HG02678 (cell line): ENCODE results near the gene MCRIP2.

Source experiments
- ATAC-seq: cut with Tn5 transposase; IDR thresholded peaks from one replicate; pipeline ENCODE4 v1.9.1; 2021; ENCODE audit warnings: mild to moderate bottlenecking, moderate library complexity; ENCODE audit not compliant: unreplicated experiment

MCRIP2 gene

DNA sequence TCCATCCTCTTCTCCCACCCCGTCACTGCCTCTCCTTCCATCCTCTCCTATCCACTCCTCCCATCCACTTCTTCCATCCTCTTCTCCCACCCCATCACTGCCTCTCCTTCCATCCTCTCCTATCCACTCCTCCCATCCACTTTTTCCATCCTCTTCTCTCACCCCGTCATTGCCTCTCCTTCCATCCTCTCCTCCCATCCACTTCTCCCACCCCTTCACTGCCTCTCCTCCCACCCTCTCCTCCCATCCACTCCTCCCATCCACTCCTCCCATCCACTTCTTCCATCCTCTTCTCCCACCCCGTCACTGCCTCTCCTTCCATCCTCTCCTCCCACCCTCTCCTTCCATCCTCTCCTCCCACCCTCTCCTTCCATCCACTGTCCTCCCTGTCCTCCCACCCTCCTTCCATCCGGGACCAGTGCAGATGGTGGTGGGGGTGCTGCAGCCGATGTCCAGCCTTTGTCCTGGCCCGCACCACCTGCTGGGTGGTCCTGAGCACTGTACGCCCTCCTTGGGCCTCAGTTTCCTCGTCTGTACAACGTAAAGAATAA is 9.7 kb upstream of the MCRIP2 start:
- no peak for ATAC-seq

DNA sequence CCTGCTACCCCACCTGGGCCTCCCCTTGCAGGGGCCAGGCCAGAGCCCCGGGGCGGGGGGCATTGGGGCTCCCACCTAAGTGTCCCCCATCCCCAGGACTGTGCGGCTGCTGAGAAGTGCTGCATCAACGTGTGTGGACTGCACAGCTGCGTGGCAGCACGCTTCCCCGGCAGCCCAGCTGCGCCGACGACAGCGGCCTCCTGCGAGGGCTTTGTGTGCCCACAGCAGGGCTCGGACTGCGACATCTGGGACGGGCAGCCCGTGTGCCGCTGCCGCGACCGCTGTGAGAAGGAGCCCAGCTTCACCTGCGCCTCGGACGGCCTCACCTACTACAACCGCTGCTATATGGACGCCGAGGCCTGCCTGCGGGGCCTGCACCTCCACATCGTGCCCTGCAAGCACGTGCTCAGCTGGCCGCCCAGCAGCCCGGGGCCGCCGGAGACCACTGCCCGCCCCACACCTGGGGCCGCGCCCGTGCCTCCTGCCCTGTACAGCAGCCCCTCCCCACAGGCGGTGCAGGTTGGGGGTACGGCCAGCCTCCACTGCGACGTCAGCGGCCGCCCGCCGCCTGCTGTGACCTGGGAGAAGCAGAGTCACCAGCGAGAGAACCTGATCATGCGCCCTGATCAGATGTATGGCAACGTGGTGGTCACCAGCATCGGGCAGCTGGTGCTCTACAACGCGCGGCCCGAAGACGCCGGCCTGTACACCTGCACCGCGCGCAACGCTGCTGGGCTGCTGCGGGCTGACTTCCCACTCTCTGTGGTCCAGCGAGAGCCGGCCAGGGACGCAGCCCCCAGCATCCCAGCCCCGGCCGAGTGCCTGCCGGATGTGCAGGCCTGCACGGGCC is 8.9 kb upstream of the MCRIP2 start:
- ATAC-seq, result no peak

DNA sequence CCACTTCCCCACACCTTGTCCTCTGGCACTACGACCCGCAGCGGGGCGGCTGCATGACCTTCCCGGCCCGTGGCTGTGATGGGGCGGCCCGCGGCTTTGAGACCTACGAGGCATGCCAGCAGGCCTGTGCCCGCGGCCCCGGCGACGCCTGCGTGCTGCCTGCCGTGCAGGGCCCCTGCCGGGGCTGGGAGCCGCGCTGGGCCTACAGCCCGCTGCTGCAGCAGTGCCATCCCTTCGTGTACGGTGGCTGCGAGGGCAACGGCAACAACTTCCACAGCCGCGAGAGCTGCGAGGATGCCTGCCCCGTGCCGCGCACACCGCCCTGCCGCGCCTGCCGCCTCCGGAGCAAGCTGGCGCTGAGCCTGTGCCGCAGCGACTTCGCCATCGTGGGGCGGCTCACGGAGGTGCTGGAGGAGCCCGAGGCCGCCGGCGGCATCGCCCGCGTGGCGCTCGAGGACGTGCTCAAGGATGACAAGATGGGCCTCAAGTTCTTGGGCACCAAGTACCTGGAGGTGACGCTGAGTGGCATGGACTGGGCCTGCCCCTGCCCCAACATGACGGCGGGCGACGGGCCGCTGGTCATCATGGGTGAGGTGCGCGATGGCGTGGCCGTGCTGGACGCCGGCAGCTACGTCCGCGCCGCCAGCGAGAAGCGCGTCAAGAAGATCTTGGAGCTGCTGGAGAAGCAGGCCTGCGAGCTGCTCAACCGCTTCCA is 8.1 kb upstream of the MCRIP2 start:
- ATAC-seq, result no peak

DNA sequence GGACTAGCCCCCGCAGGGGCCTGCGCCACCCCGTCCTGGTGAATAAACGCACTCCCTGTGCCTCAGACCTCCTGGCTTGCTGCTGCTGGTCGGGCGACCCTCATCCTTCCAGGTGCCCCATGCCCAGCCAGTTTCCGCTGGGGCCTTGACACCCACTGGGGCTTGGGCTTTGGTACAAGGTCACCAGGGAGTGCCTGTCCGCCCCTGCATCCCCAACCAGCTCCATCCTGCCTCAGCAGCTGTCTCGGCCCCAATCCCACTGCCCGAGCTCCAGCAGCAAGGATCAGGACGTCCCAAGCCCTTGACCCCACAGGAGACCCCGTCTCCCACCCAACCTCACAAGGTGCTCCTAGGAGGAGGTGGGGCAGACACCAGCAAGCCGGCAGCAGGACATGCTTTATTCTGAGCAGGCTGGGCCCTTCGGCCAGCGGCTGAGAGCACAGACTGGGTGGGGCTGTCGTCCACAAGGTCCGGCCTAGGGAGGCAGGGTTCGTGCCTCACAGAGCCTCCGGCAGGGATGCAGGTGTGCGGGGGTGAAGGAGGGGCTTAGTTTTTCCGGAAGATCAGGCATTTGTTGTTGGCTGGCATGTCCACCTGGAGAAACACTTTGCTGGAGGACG is 7.5 kb upstream of the MCRIP2 start:
- no peak for ATAC-seq

DNA sequence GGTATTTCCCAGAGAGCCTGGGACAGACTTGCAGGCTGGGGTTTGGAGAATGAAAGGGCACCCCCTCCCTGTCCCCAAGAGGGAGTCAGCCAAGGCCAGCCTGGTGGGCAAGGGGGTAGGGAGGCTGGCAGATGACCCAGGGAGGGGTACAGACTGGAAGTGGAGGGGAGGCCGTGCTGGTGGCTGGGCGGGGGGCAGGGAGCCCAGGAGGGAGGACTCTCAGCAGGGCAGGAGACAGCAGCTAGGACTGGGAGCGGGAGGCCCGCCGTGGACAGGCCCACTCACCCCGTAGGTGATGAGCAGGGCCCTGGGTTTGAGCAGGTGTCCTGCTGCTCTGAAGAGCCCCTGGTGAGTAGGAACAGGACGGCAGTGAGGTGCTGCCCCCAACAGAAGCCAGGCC is 6.6 kb upstream of the MCRIP2 start:
- ATAC-seq, result no peak

DNA sequence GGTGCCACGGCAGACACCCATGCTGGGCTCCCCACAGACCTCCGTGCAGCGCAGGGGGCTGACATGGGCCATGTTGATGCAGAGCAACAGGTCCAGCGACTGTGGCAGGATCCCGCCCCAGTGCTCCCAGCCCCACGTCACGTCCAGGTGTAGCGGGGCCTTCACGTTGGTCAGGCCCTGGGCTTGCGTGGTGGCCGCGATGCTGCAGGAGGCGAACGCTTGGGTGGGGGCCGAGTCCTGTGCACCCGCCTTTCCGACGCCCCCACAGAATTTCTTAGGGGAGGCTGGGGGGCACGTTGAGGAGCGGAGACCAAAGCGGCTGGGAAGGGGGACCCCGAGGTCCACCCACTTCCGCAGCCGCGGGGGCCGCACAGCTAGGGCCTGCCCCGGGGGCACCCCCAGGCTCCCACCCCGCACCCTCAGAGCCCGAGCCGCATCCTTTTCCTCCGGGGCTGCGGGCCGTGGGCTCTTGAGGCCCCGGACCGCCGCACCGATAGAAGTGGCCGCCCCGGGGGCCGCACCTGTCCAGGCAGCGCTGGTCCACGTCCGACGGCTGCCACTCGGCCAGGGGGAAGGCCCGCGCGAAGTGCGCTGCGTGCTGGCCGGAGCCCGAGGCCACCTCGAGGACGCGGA is 5.9 kb upstream of the MCRIP2 start:
- ATAC-seq, result peak; percentile 10

DNA sequence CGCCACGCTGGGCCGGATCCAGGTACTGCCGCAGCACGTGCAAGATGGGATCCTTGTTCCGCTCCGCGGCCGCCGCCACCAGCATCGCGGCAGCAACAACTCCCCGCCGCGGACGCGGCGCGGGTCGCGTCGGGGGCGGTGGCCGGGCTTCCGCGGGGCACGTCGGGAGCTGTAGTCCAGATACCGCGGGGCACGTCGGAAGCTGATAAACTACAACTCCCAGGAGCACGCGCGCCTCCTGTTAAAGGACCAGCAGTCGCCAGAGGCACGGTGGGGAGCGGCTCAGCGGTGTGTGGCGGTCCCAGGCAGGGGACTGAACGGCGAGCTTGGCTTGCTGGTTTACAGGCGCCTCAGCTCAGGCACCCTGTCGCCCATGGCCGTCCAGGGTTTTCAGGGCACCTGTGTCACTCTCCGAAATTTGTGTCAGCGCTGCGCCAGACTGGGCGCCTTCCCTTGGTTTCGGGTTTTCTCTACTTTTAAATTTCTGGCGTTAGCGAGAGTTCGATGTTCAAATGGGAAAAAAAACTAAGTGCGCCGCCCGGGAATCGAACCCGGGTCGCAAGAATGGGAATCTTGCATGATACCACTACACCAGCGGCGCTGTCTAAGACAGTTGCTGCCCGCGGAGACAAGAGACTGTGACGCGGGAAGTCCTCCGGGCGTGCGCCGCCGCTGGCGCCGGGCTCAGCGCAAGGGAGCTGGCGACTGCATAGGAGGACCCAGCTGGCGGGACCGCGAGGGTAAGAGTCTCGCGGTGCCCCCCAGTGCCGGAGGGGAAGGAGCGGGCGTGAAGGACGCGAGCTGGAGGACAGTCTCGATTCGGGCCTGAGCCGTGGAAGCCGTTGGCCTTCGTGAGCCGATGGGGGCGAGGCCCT is 5.2 kb upstream of the MCRIP2 start, which contains the start of gene METTL26:
Gene METTL26, minus strand, starts transcription at position 100 of the 875 bp plus-strand sequence. Its CDS starts 15 bp downstream, at position 85.
- ATAC-seq, result peak; percentile 73

DNA sequence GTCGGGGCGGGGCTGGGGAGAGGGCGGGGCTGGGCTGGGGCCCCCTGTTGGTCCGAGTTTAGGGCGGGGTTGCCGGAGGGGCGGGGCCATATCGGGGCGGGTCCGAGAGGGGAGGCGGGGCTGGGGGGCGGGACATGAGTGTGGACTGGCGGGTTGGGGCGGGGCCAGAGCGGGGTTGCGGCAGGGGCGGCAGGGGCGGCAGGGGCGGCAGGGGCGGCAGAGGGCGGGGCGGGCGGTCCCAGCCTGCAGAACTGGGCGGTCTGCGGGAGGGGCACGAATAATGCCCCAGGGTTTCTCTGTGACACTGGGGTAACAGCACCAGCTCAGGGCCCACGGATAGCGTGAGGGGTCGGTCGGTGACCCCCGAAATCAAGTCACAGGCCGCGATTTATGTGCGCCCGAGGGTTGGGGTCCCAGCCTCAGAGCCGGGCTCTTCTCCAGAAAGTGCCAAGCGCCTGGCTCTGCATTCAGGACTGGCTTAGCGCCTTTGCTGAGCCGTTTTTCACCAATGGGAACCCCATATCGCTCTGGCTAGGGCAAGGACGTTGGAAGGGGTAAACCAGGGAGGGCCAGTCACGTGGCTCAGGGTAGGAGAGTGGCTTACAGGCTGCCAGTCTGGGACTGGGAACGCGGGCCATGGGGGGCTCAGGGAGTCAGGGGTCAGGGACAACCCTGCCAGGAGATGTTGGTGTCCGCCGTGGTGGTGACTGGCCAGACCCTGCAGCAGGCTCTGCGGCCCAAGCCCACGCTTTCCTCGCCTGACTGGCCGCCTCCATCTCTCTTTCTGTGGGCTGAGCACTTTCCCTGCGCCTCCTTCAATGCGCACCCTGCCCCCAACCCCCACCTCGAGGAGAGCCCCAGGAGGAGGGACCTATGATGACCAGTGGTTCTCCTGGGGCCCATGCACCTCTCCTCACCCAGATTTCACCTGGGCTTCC is 4.3 kb upstream of the MCRIP2 start:
- no peak for ATAC-seq

DNA sequence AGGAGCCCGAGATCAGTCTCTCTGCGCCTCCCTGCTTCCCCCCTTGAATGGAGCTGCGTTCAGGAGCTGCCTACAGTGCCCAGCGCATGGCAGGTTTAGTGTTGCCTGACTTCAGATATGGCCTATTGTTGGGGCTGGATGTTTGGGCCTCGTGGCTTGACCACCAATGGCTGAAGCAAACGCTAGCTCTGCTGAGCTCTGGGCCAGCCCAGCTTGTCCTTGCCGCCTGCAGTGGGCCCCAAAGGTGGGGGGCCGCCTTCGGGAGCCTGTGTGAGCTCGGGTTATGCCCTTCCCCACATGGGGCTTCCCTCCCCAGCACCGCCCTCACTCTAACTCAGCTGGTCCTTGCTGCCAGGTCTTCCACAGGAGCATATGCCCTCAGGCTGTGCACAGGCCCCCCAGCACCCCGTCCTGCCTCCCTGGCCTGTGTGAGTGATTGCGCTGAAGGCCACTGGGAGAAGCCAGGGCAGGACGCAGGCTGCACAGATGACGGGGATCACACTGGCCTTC is 3.5 kb upstream of the MCRIP2 start:
- no peak for ATAC-seq

DNA sequence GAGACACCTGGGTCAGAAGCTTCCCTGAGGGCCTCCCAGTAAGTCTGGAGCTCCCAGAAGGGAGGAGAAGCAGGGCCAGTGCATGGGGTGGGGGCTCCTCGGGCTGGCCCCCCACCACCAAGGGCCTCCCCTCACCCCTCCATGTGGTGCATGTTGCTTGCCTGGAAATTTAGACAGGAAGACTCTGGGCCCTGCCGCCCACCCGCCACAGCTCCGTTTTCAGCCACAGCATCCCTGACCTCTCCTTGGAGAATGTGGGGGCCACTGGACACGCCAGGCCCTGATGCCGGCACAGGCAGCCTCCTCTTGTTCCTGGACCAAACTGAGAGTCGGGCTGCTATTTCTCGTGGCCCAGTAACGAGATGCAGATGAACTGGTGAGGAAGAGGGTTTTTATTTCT is 2.8 kb upstream of the MCRIP2 start:
- ATAC-seq, result no peak

DNA sequence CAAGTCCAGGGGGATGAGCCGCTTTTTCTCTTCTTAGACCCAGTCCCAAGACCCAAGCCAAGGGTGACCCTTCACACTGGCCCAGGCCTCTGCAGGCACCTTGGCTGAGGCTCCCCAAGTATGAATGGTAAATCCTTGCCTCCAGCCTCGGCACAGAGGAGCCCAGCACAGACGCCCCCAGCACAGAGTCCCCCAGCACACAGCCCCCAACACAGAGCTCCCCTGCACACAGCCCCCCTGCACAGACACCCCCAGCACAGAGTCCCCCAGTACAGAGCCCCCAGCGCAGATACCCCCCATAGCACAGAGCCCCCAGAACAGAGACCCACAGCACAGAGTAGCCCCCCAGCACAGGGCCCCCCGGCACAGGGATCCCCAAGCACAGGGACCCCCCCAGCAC is 1.0 kb upstream of the MCRIP2 start:
- no peak for ATAC-seq

DNA sequence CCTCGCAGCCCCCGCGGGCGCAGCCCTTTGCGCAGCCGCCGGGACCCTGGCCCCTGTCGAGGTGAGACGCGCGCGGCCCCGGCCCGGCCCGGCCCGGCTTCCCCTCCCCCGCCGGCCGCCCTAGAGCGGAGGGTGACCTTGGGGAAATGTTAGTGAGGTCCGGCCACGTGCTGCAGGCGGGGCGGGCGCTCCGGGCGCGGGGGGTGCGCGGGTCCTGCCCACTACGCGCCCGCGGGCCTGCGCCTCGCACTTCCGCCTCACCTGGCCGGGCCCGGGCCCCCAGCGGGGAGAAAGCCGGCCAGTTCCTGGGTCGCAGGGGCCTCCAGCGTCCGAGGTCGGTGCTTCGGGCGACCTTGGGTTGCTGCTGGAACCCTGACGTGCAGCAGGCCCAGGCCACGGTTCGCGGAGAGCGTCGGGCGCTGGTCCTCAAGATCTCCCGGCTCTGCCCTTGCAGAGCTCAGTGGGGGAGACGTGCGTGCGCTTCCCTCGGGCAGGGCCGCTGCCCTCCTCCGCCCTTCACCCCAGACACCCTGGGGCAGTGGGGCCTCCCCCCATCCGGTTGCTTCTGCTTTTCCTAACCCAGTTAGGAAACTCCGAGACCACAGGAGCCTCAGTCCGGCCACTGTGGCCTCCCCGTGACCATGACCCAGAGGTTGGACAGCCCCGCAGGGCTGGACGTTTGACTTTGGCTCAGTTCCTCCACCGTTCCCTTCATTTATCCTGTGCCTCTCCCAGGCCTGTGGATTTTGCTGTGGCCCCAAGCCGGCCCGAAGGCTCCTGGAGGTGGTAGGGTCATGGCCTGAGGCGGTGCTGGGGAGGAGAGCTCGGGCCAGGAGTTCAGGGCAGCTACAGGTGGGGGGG is 791 bp downstream of the MCRIP2 start:
- ATAC-seq, result peak; percentile 41

DNA sequence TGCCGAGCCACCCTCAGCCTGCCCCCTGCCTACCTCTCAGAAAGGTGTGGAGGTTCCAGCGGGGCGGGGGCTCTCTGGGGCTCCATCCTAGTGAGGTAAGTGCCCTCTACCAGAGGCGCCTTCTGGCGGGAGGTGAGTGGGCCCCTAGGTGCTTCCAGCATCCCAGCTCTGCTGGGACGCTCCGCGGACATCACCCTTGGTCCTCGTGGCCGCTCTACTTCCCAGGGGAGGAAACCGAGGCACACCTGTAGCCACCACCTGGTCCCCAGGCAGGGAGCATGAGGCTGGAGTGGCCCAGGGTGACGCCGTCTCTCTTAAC is 1.4 kb downstream of the MCRIP2 start:
- no peak for ATAC-seq

DNA sequence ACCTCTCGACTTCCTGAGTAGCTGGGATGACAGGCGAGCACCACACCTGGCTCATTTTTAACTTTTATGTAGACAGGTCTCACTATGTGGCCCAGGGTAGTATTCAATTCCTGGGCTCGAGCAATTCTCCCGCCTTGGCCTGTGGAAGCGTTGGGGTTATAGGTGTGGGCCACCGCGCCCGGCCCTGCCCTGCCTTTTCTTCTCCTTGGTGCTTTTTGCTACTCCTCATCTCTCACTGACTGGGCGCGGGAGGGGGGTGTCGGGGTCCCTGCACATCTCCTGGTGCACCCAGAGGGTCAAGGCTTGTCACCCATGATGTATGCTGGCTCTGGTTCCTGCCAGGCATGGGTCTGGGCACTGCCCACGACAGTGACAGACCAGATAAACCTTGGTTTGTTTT is 2.9 kb downstream of the MCRIP2 start:
- no peak for ATAC-seq

DNA sequence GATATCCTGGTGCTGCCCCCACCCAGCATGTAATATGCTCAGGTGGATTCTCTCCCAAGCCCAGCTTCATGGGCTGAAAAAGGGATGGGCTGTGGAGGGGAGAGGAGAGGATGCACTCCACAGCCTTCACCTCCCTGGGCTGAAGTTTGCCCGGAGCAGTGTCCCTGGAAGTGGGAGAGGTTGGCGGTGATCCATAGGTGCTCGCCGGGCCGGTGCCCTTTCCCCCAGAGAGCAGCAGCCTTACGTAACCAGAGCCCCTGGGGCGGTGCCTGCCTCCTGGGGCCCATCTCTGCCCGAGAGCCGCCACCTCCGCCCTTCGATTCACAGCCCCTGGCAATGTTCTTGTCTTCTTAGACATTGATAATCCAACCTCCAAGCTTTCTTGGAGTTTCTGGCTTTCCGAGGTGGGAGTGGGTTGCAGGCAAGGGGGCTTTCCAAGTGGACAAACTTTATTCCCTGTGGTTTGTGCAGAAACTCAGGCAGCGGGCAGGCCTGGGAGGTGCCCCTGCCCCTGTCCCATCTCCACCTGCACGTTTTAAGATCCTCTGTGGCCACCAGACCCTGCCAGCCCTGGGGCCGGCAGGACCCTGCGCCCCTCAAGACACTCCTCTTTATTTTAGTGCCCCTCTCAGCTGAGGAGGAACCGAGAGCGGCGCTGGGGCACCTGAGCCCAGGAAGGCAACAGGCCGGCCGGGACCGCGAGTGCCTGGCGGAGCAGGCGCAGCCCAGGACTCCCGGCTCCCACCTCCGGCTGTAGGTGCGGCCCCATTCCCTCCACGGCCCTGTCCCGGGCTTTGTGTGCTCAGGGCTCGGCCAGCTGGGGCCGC is 4.4 kb downstream of the MCRIP2 start:
- no peak for ATAC-seq

DNA sequence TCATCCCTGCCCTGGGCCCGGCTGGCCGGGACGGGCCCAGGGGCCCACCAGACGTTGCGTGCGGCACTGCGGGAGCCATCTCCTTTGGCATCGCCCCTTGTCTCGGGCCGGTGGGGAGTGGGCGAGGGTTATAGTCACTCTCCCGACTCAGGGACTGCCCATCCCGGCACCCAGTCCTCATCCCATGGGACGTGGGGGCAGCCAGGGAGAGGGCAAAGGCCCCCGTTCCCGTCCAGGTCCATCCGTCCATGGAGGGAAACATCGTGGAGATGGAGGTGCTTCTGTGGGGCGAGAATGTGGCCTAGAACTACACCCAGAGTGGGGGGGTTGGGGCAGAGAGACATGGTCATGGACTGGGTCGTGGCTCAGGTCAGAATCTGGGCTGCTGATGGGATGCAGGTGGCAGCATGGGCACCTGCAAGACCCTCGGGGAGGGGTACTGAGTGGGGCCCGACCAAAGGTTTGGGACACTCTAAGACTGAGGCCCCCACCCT is 5.1 kb downstream of the MCRIP2 start:
- ATAC-seq, result no peak
